HG03439 (cell line): ENCODE data around the gene RNPEPL1.

Experiments
- ATAC-seq: cut with Tn5 transposase; IDR thresholded peaks from one replicate; pipeline ENCODE4 v1.9.1; 2021; ENCODE audit warnings: mild to moderate bottlenecking, moderate library complexity; ENCODE audit not compliant: unreplicated experiment

Gene RNPEPL1

DNA sequence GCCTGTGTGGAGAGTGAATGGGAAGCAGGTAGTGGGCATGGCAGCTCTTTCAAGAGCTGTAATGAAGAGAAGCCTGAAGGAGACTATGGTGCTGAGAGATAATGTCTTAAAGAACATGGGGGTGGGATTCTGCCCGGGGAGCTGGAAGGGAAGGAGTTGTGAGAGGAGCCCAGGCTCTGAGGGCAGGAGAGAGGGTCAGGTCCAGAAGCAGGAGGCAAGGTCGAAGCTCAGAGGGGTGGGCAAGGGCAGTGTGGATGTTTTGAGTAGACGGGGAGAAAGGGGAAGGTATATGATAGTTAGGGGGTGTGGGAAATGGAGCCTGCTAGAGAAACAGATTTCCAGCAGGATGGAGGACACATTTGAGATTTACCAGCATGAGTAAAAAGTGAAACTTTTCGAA lies 20.4 kb downstream of the RNPEPL1 start:
- ATAC-seq = no peak

- ATAC-seq = no peak
Measured at GRCh38 chr2:240589375-240589774, 21.1 kb downstream of the RNPEPL1 start.

GRCh38 chr2:240589850-240590525 lies 21.7 kb downstream of the RNPEPL1 start:
- ATAC-seq = no peak

DNA sequence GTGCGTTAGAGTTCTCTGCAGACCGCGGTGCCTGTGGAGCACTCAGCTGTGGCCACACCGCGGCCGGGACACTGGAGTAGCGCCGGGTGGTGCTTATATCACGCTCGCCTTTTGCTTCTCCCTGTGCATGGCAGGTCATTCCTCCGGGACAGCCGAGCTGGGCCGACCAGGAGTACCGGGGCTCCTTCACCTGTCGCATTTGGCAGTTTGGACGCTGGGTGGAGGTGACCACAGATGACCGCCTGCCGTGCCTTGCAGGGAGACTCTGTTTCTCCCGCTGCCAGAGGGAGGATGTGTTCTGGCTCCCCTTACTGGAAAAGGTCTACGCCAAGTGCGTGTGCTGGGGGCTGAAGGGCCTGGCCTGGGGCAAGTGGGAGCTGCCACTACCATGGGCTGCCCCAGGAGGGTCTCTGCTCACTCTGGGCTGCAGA lies 22.4 kb downstream of the RNPEPL1 start:
- ATAC-seq = no peak

GRCh38 chr2:240591226-240591625 lies 22.9 kb downstream of the RNPEPL1 start:
- no peak for ATAC-seq

DNA sequence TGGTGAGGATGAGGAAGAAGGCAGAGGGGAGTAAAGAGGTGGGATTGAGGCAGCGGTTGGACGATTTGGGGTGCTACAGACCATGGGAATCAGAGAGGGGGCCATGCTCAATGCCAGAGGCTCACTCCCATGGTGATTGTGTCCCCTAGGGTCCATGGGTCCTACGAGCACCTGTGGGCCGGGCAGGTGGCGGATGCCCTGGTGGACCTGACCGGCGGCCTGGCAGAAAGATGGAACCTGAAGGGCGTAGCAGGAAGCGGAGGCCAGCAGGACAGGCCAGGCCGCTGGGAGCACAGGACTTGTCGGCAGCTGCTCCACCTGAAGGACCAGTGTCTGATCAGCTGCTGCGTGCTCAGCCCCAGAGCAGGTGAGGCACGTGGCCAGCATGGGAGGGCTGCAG lies 23.5 kb downstream of the RNPEPL1 start:
- ATAC-seq = no peak

- no peak for ATAC-seq
Measured at GRCh38 chr2:240593026-240593702, 24.9 kb downstream of the RNPEPL1 start.

DNA sequence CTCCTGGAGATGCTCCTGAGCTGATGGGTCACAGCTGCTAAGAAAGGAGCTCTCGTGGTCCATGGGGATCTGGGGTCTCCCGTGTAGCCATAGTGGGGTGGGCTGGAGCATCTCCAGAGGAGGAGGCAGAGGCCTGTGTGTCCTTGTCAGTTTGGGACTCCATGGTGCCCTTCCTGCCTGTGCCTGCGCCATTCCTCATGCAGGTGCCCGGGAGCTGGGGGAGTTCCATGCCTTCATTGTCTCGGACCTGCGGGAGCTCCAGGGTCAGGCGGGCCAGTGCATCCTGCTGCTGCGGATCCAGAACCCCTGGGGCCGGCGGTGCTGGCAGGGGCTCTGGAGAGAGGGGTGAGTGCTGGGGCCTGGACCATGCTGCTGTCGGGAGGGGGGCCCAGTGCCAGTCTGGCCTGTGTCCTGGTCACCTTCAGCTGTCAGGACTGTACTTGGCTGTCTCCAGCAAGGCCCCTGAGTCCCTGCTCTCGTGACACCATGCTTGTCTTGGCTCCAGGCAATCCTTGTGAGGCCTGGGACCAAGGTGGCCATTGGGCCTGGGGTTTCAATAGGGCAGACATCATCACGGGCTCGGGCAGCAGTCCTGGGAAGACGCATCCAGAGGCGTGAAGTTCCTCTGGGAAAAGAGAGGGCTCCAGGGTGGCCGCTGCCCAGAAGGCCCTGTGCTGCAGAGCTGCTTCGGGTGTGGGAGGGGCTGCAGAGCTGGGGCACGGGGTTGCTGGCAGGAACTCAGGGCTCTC lies 25.6 kb downstream of the RNPEPL1 start:
- no peak for ATAC-seq

DNA sequence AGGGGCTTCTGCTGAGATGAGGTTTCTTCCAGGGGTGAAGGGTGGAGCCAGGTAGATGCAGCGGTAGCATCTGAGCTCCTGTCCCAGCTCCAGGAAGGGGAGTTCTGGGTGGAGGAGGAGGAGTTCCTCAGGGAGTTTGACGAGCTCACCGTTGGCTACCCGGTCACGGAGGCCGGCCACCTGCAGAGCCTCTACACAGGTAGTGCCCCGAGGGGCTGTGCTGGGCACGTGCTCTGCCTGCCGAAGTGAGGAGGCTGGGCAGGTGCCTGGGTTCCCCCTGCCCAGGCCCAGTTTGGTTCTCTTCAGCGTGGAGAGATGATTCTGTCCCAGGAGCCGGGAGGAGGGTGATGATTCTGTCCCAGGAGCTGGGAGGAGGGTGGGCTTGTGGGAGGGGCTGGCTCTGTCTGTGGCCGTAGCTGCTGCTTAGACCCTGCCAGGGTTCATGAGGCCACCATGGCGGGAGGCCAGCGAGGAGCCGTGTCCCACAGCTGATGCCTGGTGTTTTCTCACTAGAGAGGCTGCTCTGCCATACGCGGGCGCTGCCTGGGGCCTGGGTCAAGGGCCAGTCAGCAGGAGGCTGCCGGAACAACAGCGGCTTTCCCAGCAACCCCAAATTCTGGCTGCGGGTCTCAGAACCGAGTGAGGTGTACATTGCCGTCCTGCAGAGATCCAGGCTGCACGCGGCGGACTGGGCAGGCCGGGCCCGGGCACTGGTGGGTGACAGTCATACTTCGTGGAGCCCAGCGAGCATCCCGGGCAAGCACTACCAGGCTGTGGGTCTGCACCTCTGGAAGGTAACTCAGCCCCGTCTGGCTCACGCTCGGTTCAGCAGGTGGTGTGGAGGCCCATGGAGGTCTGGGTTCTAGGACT lies 26.5 kb downstream of the RNPEPL1 start:
- no peak for ATAC-seq

GRCh38 chr2:240595381-240596079 lies 27.2 kb downstream of the RNPEPL1 start:
- ATAC-seq = no peak

DNA sequence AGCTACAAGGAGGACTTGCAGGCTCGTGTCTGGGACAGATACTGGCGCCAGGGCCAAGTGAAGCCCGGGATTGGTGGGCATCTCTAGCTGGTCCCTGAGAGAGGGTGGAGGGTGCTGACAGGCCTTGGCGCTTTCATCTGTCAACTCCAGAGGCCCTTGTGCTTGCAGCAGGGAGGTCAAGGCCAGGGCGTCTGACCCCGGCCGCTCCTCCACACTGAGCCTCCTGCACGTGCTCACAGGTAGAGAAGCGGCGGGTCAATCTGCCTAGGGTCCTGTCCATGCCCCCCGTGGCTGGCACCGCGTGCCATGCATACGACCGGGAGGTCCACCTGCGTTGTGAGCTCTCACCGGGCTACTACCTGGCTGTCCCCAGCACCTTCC lies 27.8 kb downstream of the RNPEPL1 start:
- no peak for ATAC-seq

GRCh38 chr2:240596491-240596931 lies 28.2 kb downstream of the RNPEPL1 start:
- no peak for ATAC-seq

- ATAC-seq = no peak
Measured at GRCh38 chr2:240597054-240597418, 28.8 kb downstream of the RNPEPL1 start.

- no peak for ATAC-seq
Measured at GRCh38 chr2:240597419-240598181, 29.3 kb downstream of the RNPEPL1 start.

- ATAC-seq = no peak
Measured at GRCh38 chr2:240598311-240598911, 30.1 kb downstream of the RNPEPL1 start.

- ATAC-seq = no peak
Measured at GRCh38 chr2:240599141-240599583, 30.9 kb downstream of the RNPEPL1 start.

- ATAC-seq = no peak
Measured at GRCh38 chr2:240600451-240600961, 32.2 kb downstream of the RNPEPL1 start.

DNA sequence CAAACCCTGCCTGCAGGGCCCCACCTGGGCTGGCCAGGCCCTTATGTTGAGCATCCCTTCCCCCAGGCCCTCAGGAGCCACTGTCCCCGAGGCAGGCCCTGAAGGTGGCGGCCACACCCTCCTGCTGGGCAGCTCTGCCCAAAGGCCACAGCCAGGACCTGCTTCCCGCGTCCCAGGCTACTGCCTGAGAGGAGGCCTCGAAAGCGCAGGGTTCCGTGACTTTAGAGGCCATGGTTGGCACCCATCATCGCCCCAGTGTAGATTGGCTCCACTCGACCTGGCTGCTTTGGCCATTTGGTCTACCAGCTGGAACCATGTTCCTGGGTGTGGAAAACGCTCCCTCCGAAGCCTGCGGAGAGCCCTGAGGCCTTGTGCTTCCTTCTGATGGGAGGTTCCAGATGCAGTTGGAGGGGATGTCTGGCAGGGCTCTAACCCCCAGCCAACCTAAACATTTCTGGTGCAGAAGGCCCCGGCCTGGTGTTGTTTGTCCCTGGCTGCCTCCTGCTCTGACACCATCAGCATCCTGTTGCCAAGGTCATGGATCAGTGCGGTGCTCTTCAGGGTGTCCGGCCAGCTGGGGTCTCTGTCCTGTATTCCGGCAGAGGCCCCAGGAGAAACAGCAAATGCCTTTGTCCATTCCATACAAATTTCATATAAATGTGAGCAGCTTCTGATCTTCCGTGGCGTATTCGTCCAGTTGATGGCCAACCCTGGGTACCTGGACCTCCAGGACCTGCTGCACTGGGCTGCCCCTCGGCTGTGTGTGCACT lies 33.0 kb downstream of the RNPEPL1 start:
- no peak for ATAC-seq
